Testis (tissue), 3 donors: ENCODE measurements around the gene EYS. TPM values are rescaled to one million over a fixed set of nuclear protein-coding genes. Genes with fewer than 3 reads are reported as not detected.

Source experiments
- DNase-seq: peaks from one replicate; pipeline ENCODE4 v3.0.0-alpha.2; 2019
- H3K27ac ChIP-seq, 2 donors: fragments of 200-600 bp; sonication (generic); one replicate each; pipeline ENCODE4 v1.5.1; 2019
- H3K27me3 ChIP-seq: fragments of 200-600 bp; sonication (generic); one replicate; pipeline ENCODE4 v1.5.1; 2019
- H3K36me3 ChIP-seq: fragments of 200-600 bp; sonication (generic); one replicate; pipeline ENCODE4 v1.5.1; 2017; ENCODE audit warnings: low read depth; ENCODE audit errors: missing control alignments
- H3K4me1 ChIP-seq: fragments of 200-600 bp; sonication (generic); one replicate; pipeline ENCODE4 v1.5.1; 2019
- H3K4me3 ChIP-seq, 2 donors: fragments of 200-600 bp; sonication (generic); one replicate each; pipeline ENCODE4 v1.5.1; 2017 to 2019
- H3K9me3 ChIP-seq: fragments of 200-600 bp; sonication (generic); one replicate; pipeline ENCODE4 v1.5.1; 2017
- POLR2A ChIP-seq: fragments of 450-650 bp; IDR thresholded peaks from one replicate; pipeline ENCODE4 v1.6.1; 2017; ENCODE audit warnings: antibody characterized with exemption, mild to moderate bottlenecking, moderate library complexity
- WGBS, 2 donors: methylation state at CpG; one replicate each; pipeline ENCODE4 v1.1.5; 2018; 5-methylcytosine and 5-hydroxymethylcytosine counted together
- intact Hi-C: fragments of 100-400 bp; cut with DNase I; formaldehyde crosslinking; loops from one replicate; pipeline ENCODE4 v1.15.1; 2023; ENCODE audit warnings: low total_unique reads
- polyA plus RNA-seq: library from polyadenylated mRNA; stranded (reverse); fragments of 350-450 nt; fragmentation: Illumina TruSeq; extraction: RNeasy Lipid Tissue Mini Kit (QIAGEN cat#74804); gene quantifications from one replicate; pipeline ENCODE4 v1.2.3, GENCODE V29; 2014; ENCODE audit warnings: low read depth, low replicate concordance; ENCODE audit not compliant: insufficient read depth
- total RNA-seq, 2 donors: library from RNA; depleted of rRNA; stranded (reverse); fragments of >200 nt; gene quantifications; one replicate each; pipeline ENCODE4 v1.2.3, GENCODE V29; 2016
- TF ChIP-seq, protein P1 (sequence below), 3 experiments: fragments of 450-650 bp in 2 of 3; fragments of 200-600 bp in 1 of 3; sonication (generic) in 1 of 3; IDR thresholded peaks; one replicate each; pipeline ENCODE4 v1.5.1; 2016 to 2019; ENCODE audit warnings: antibody characterized with exemption in 3 of 3, mild to moderate bottlenecking in 2 of 3, moderate library complexity in 1 of 3

Gene EYS
- total and polyA plus RNA-seq, 3 donors from 2014 or later, result 1.3 to 2.8 (median 2.6) TPM

DNA sequence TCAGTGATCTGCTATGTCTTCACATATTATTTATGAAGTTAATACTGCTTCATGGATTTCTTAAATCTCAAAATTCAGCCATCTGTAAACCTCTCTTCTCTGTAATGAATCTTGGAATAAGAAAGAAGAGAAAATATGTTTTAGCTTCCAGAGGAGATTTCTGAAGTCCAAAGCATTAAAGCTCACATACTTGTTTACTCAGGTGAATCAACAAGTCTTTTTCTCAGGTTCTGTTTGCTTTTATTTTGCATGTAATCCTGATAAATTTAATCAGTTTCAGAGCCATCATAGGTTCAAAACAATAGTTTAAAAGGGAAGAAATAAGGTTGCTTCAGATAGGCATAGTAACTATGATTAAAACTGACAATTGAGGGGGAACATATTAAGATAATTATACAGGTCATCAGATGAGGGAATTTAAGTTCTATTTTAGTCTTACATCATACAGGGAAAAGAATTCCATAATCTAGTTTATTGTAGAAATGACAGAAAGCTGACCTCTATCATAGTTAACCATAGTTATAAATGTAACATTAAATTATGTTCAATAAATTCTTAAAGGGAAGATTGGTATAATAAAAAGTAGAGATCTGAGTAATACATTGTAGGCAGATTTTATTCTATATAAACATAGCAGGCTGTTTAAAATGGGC is 716.2 kb downstream of the EYS start:
- H3K9me3 ChIP-seq, result no peaks in the 10 kb centered on the region
- no peaks in the 10 kb centered on the region for H3K27me3 ChIP-seq
- no peak for TF ChIP-seq POLR2A
- TF ChIP-seq, protein P1, sequence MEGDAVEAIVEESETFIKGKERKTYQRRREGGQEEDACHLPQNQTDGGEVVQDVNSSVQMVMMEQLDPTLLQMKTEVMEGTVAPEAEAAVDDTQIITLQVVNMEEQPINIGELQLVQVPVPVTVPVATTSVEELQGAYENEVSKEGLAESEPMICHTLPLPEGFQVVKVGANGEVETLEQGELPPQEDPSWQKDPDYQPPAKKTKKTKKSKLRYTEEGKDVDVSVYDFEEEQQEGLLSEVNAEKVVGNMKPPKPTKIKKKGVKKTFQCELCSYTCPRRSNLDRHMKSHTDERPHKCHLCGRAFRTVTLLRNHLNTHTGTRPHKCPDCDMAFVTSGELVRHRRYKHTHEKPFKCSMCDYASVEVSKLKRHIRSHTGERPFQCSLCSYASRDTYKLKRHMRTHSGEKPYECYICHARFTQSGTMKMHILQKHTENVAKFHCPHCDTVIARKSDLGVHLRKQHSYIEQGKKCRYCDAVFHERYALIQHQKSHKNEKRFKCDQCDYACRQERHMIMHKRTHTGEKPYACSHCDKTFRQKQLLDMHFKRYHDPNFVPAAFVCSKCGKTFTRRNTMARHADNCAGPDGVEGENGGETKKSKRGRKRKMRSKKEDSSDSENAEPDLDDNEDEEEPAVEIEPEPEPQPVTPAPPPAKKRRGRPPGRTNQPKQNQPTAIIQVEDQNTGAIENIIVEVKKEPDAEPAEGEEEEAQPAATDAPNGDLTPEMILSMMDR (IDR thresholded peaks at IDR 0.05), result no peak
- no peak overlapping the region for H3K4me3 ChIP-seq
- H3K36me3 ChIP-seq, result no peaks in the 10 kb centered on the region
- H3K27ac ChIP-seq, result no peak overlapping the region
- no peak for DNase-seq
- no peaks in the 10 kb centered on the region for H3K4me1 ChIP-seq
- intact Hi-C loops, result no loop called here

DNA sequence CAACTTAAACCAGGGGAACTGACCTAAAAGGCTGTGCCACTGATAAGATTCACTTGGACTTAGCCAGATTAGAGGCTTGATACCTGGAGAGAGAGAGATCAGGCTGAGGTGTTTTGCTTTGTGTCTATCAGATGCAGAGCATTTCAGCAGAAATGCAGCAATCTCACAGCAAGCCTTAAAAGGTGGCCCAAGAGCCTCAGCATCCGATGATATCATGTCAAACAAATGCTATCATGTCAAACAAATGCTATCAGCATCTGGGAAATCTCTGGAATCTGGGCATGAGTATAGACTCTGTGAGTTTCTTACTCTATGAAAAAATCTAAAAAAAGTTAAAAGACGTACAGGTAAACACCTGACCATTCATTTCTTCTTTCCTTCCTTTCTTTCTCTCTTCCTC is 718.9 kb downstream of the EYS start:
- Histone ChIP-seq H3K4me1 (no peaks in the 10 kb centered on the region), H3K27ac (no peak overlapping the region), H3K27me3 (no peaks in the 10 kb centered on the region), H3K36me3 (no peaks in the 10 kb centered on the region), H3K9me3 (no peaks in the 10 kb centered on the region), H3K4me3 (no peak overlapping the region)
- TF ChIP-seq, protein P1 (IDR thresholded peaks at IDR 0.05), result no peak
- no peak for TF ChIP-seq POLR2A
- intact Hi-C loops, result no loop called here
- DNase-seq, result no peak
- WGBS, 2 donors, result 76 to 86% methylated on average over 2 of the region's 2 CpGs

- Histone ChIP-seq H3K27me3 (no peaks in the 10 kb centered on the region), H3K9me3 (no peaks in the 10 kb centered on the region), H3K27ac (no peak overlapping the region), H3K4me3 (no peak overlapping the region), H3K4me1 (no peaks in the 10 kb centered on the region), H3K36me3 (no peaks in the 10 kb centered on the region)
- 76 to 79% methylated on average over 4 of the region's 4 CpGs for WGBS, 2 donors
- no peak for DNase-seq
- intact Hi-C loops, result no loop called here
- TF ChIP-seq, protein P1 (IDR thresholded peaks at IDR 0.05), result no peak
- TF ChIP-seq POLR2A, result no peak
Observed at GRCh38 chr6:64987066-64987465, 720.0 kb downstream of the EYS start.

- Histone ChIP-seq H3K36me3 (no peaks in the 10 kb centered on the region), H3K27ac (no peak overlapping the region), H3K4me1 (no peaks in the 10 kb centered on the region), H3K9me3 (no peaks in the 10 kb centered on the region), H3K4me3 (no peak overlapping the region), H3K27me3 (no peaks in the 10 kb centered on the region)
- intact Hi-C loops, result no loop called here
- 51 to 60% methylated on average over 4 of the region's 4 CpGs for WGBS, 2 donors
- TF ChIP-seq, protein P1 (IDR thresholded peaks at IDR 0.05), result no peak
- TF ChIP-seq POLR2A, result no peak
- DNase-seq, result no peak
Observed at GRCh38 chr6:64985726-64986125, 721.3 kb downstream of the EYS start.

GRCh38 chr6:64984948-64985347 is 722.1 kb downstream of the EYS start:
- Histone ChIP-seq H3K4me3 (no peak overlapping the region), H3K36me3 (no peaks in the 10 kb centered on the region), H3K27me3 (no peaks in the 10 kb centered on the region), H3K9me3 (no peaks in the 10 kb centered on the region), H3K27ac (no peak overlapping the region), H3K4me1 (no peaks in the 10 kb centered on the region)
- TF ChIP-seq, protein P1 (IDR thresholded peaks at IDR 0.05), result no peak
- no peak for TF ChIP-seq POLR2A
- no peak for DNase-seq
- 90 to 96% methylated on average over 1 of the region's 1 CpG for WGBS, 2 donors
- intact Hi-C loops, result no loop called here
